ENCODE measurements around the gene HTR4.

HTR4 gene

GRCh38 chr5:148663509-148663908 is 9.2 kb upstream of the HTR4 start:
- DNase-seq: no peak

- DNase-seq: no peak
These were observed 6.0 kb upstream of the HTR4 start for GRCh38 chr5:148660346-148660660.

GRCh38 chr5:148659641-148660345 is 5.5 kb upstream of the HTR4 start:
- no peak for DNase-seq

- DNase-seq: no peak
These were observed 964 bp downstream of the HTR4 start for GRCh38 chr5:148653291-148653835.

GRCh38 chr5:148651528-148651927 is 2.8 kb downstream of the HTR4 start:
- no peak for DNase-seq

GRCh38 chr5:148645527-148645926 is 8.8 kb downstream of the HTR4 start:
- DNase-seq: no peak

- no peak for DNase-seq
These were observed 12.6 kb downstream of the HTR4 start for GRCh38 chr5:148641735-148642134.

GRCh38 chr5:148640471-148640870 is 13.9 kb downstream of the HTR4 start:
- no peak for DNase-seq

- DNase-seq: no peak
These were observed 15.2 kb downstream of the HTR4 start for GRCh38 chr5:148639081-148639480.

- no peak for DNase-seq
These were observed 18.0 kb downstream of the HTR4 start for GRCh38 chr5:148636353-148636752.

- no peak for DNase-seq
These were observed 18.8 kb downstream of the HTR4 start for GRCh38 chr5:148635321-148636083.

GRCh38 chr5:148633067-148633377 is 21.3 kb downstream of the HTR4 start:
- no peak for DNase-seq

- DNase-seq: no peak
These were observed 21.9 kb downstream of the HTR4 start for GRCh38 chr5:148632255-148633066.

GRCh38 chr5:148626986-148627385 is 27.3 kb downstream of the HTR4 start:
- DNase-seq: no peak

GRCh38 chr5:148626081-148626613 is 28.2 kb downstream of the HTR4 start:
- no peak for DNase-seq

GRCh38 chr5:148625250-148625649 is 29.1 kb downstream of the HTR4 start:
- DNase-seq: no peak

GRCh38 chr5:148623741-148624140 is 30.6 kb downstream of the HTR4 start:
- no peak for DNase-seq

GRCh38 chr5:148623101-148623500 is 31.2 kb downstream of the HTR4 start:
- no peak for DNase-seq

- no peak for DNase-seq
These were observed 33.6 kb downstream of the HTR4 start for GRCh38 chr5:148620696-148621095.

GRCh38 chr5:148620091-148620490 is 34.2 kb downstream of the HTR4 start:
- no peak for DNase-seq

GRCh38 chr5:148619484-148619883 is 34.8 kb downstream of the HTR4 start:
- no peak for DNase-seq

- DNase-seq: no peak
These were observed 38.6 kb downstream of the HTR4 start for GRCh38 chr5:148615644-148616275.

- DNase-seq: no peak
These were observed 46.9 kb downstream of the HTR4 start for GRCh38 chr5:148607406-148607805.

Data from NCI-H1694 (cell line).